HG02943 (cell line): Measurements from ENCODE around the gene SESTD1.
"Not testable (repeated sequence)": the region's sequence is repeated elsewhere in the genome, so short reads cannot be mapped to it uniquely, and the experiment has no call there.

ENCODE experiments used
- ATAC-seq: cut with Tn5 transposase; IDR thresholded peaks from one replicate; pipeline ENCODE4 v1.9.1; 2021; ENCODE audit warnings: mild to moderate bottlenecking, low read depth, moderate library complexity; ENCODE audit not compliant: unreplicated experiment

Gene SESTD1

DNA sequence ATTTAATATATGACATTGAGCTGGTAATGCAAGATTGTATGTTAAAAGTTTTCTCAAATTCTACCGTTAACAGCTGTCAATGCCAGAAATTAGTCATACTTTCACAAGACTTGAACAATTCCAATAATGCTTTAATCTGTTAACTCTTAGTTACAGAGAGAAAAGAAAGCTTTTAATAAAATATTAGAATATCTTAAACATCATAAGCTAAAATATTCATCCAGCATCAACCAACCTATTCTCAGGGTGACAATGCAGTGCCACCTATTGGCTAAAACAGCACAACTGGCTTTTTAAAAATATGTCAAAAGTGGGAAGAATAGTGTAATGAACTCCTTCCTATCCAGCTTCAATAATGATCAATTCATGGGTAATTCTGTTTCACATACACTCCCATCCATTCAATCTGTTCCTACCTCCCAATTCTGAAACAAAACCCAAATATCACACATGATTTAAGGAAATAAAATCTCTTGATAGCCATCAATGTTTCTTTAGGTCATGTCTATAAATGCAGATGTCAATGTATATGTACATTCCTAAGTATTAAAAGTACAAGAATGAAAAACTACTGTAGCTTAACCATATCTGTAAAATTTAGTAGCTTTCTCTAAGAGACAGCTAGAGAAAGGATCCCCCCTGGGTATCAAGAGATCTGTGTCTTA, 134.9 kb downstream of the SESTD1 start:
- no peak for ATAC-seq

- no peak for ATAC-seq
Observed at GRCh38 chr2:179125404-179125803, 139.2 kb downstream of the SESTD1 start.

DNA sequence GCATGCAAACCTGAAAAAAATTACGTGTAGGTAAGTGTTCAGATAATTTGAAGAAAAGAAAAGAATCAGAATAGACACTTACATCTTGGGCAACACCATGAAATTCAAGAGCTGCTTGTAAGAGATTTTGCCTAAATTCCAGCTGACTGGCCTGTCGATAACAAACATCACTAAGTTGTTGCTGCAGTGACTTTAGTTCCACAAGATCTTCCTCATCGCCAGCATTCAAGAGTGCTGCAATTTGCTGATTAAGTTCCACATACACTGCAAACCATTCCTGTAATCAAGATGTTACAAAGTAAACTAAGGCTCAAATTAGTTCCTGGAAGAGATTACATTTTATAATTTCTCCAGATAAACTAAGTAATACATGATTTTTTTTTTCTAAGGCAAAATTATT, 140.3 kb downstream of the SESTD1 start:
- ATAC-seq, result no peak

DNA sequence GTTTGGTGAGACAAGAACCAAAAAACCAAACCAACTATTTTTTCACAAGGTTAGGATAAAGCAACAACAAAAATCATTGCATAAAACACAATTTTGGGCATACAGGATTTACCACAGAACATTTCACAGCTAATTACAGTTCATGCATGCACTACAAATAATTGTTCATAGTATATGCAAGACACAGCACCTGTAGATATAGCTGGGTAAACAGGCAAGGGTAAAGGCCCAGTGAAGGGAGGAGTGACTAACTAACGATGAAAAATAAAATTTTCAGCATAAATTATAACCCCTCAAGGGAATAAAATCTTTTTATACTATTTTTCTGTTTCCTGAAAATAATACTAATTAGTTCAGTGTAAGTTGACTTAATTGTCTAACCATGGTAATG, 141.4 kb downstream of the SESTD1 start:
- no peak for ATAC-seq

DNA sequence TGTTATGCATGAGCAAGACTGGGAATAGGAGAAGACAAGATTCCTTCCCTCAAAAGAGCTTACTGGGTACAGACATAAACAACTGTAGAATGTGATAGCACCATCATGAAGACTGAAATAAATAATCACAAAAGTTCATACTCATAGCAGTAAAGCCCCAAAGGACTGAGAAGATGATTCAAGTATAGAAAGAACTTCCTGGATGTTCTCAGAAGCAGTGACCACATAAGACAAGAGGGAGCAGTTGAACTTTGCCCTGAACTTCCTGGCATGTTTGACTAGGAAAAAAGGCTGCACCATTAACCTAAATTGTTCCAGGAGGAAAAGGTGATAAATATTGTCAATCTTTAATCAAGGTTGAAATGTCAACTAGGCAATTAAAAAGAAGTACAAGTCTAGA, 156.9 kb downstream of the SESTD1 start:
- ATAC-seq, result no peak

DNA sequence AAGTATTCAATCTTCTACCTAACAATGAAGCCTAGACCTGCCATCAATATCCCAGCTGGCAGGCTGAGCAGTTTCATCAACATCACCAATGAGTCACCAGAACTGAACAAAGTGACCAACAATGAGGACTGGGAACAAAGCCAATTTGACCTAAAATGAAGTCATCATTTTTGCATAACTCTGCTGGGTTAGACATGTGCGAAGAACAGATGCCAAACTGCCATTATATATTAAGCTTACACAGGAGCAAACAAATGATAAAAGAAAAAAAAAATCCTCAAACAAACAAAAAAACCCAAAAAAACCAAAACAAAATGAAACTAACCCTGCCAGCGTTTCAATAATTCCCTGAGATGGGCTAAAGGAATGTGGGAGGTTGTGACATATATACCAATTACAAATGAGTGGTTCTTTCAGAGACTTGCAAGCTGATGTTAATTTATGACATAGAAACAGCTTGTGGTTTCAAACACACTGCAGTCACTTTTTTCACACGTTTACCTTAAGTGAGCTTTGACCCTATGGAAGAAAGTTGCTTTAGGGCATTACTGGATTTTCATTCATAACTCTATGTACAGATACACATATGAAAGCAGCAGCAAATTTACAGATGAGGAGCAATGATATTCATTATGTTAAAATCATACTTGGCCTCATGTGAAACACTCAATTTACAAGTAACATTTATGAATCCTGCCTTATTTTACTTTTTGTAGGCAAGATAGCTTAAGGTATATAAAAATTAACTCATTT, 157.8 kb downstream of the SESTD1 start:
- peak; percentile 86 for ATAC-seq

- no peak for ATAC-seq
Observed at GRCh38 chr2:179106342-179106675, 158.3 kb downstream of the SESTD1 start.

DNA sequence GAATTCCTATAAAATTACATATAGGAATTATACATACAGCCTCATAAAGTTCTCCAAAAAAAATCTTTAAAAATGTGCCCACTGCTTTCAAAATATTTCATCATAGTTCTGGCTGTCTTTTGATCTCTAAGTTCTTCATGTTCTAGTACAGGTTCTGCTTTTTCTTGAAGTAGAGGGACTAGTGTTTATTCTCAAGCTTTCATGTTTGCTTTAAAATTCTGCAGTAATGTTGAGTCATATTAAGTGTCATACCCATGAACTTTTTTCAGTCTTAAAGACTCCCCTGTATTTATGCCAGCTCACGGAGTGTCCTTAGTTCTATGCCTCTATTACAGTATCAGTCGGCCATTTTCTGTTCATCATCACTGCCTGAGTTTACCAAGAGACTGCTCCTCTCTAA, 159.9 kb downstream of the SESTD1 start:
- no peak for ATAC-seq

DNA sequence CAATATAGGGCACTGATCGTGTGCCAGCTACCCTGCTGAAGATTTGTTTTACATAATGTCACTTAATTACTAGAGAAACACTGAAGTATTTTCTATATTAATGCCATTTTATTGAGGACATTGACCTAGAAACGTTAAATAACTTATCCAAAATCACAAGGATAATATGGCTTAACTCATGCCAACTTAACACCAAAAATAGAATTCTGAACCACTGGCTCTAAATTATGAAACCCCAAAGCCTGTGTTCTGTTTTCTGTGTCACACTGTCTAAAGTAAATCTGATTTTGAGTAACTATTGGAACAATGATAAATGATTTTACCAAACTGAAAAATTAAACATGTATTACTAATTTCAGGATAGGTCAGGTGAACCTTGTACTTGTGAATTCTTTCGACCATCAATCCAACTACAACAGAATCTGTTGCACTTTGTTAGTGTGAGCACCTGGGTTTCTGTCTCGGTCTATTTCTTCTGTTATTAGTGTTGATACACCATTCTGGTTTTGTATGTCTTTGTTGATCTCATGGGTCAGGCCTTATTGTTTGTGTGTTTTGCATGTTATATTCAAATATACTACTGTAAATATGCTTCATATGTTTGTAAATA, 166.4 kb downstream of the SESTD1 start:
- ATAC-seq, result no peak

DNA sequence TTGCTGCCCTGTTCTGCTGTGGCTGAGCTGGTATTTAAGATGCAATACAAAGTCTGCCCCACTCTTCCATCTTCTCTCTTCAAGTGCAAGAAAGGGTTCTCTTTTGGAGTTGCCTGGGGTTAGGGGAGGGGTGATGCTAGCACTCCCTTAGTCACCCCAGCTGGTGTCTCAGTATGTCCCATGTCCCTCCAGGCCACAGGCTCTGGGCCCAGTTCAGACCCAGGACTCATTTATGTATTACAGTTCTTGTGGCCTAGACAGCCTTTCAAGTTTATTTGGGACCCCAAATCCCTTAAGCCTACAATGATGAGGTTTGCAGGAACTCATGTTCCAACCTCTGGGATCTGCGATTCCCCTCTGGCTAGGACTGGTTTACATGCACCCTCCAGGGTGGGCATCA, 167.5 kb downstream of the SESTD1 start:
- ATAC-seq, result no peak

GRCh38 chr2:179096090-179096489, 168.5 kb downstream of the SESTD1 start:
- ATAC-seq, result peak; percentile 99

DNA sequence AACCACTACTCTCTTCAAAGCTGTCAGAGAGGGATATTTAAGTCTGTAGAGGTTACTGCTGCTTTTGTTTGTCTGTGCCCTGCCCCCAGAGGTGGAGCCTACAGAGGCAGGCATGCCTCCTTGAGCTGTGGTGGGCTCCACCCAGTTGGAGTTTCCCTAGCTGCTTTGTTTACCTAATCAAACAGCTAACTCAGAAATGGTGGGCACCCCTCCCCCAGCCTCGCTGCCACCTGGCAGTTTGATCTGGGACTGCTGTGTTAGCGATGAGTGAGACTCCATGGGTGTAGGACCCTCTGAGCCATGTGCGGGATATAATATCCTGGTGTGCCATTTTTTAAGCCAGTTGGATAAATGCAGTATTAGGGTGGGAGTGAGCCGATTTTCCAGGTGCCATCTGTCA, 171.7 kb downstream of the SESTD1 start:
- ATAC-seq, result not testable (repeated sequence)

GRCh38 chr2:179082697-179083096, 181.9 kb downstream of the SESTD1 start:
- ATAC-seq, result no peak

- ATAC-seq, result no peak
Observed at GRCh38 chr2:179081954-179082353, 182.7 kb downstream of the SESTD1 start.

DNA sequence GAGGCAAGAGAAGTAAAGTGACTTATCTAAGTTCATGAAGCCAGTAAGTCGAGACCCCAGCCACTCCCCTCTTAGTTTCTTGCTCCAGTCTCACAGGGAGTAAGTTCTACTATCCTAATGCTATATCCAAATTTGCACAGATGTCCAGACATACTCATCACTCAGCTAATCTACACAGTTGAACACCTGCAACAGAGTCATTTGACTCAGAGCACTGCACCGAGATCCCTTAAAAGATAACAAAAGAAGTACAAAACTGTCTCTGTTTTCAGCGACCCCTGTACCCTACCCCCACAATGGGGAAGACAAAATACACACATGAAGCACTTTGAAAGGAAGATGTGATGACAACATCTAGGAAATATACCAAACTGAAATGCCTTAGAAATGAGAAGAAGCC, 192.1 kb downstream of the SESTD1 start:
- ATAC-seq, result no peak

DNA sequence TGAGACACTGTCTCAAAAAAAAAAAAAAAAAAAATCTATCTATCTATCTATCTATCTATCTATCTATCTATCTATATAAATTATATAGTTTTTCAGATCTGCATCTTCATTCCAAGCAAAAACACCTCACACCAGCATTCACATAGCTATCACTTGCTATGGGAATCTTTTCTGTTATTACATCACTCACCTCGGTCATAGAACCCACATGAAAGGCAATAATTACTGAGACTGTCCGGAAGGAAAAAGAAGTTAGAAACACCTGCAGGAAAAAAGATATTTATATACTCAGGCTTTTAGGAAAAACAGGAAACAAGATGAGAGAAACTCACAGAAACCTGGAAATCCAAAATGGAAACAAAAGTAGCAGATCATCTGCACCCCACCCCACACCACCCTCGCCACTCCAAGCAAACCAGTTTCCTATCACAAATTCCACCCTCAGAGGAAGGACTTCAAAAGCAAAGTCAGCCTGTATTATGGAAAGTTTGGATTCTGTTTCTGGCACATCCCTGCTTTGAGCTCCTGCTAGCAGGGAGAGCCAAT, 192.7 kb downstream of the SESTD1 start:
- ATAC-seq, result no peak

GRCh38 chr2:179070895-179071294, 193.7 kb downstream of the SESTD1 start:
- no peak for ATAC-seq

GRCh38 chr2:179069685-179070084, 194.9 kb downstream of the SESTD1 start:
- ATAC-seq, result no peak

- no peak for ATAC-seq
Observed at GRCh38 chr2:179068991-179069643, 195.5 kb downstream of the SESTD1 start.

DNA sequence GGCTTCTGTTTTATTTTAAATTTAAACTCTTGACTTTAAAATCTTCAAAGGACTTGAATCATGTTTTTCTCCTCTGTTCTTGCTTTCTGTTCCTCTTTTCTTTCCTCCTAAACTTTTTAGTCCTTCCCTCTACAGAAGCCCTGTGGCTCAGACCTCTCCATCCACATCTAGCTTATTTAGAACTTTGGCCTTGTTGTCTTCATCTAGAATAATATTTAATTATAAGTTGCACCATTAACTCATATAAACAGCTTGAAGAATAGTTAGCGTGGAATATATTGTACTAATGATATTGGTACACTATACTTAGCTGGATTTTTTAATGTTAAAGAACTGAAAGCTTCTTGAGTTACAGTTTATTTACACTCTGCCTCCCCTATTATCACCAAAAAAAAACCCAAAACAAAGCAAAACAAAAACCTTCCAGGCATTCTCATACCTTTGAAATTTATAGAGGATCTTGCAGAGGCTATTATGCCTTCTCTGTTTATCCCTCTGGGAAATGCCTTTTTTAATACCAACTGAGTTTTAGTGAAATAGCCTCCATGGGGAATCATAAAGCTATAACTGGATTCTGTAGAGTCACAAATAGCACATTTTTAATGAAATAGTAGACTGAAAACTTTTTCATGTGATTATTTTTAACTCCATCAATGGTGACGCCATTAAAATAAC, 205.5 kb downstream of the SESTD1 start:
- ATAC-seq, result peak; percentile 69

- no peak for ATAC-seq
Observed at GRCh38 chr2:179057737-179058136, 206.9 kb downstream of the SESTD1 start.
